Lung (tissue), 12 donors: ENCODE results near the gene ASTN2. TPM values are rescaled to one million over a fixed set of nuclear protein-coding genes. Genes with fewer than 3 reads are reported as not detected.

ENCODE experiments used
- ATAC-seq: fragments of 200-7000 bp; cut with Tn5 transposase; one replicate; pipeline ENCODE4 v1.9.1; 2020; ENCODE audit warnings: moderate number of reproducible peaks; ENCODE audit not compliant: insufficient read depth, low FRiP score
- DNase-seq, 3 donors: peaks; one replicate each; pipeline ENCODE4 v3.0.0-alpha.2; 2013 to 2017
- H3K27ac ChIP-seq, 2 donors: one replicate each; pipeline ENCODE4 v1.5.1; 2013; ENCODE audit warnings: mild to moderate bottlenecking in 2 of 2, moderate library complexity in 2 of 2, control low read depth in 1 of 2, inconsistent platforms in 1 of 2, low read depth in 1 of 2, low read length in 1 of 2
- H3K27me3 ChIP-seq, 3 donors: one replicate each; pipeline ENCODE4 v1.5.1; 2013; ENCODE audit warnings: low read length in 2 of 3; ENCODE audit not compliant: control insufficient read depth in 3 of 3, insufficient read depth in 3 of 3
- H3K36me3 ChIP-seq, 4 donors: one replicate each; pipeline ENCODE4 v1.5.1; 2013; ENCODE audit warnings: low read length in 4 of 4, mild to moderate bottlenecking in 1 of 4, moderate library complexity in 1 of 4; ENCODE audit not compliant: control insufficient read depth in 4 of 4, insufficient read depth in 4 of 4
- H3K4me1 ChIP-seq, 5 donors: one replicate each; pipeline ENCODE4 v1.5.1; 2013; ENCODE audit warnings: low read length in 5 of 5, mild to moderate bottlenecking in 2 of 5, moderate library complexity in 1 of 5; ENCODE audit not compliant: control insufficient read depth in 5 of 5, insufficient read depth in 5 of 5
- H3K4me3 ChIP-seq: one replicate; pipeline ENCODE4 v1.5.1; 2013; ENCODE audit warnings: mild to moderate bottlenecking, control low read depth, moderate library complexity
- H3K9ac ChIP-seq, 2 donors: one replicate each; pipeline ENCODE4 v1.5.1; 2013; ENCODE audit warnings: low read length in 2 of 2, control low read depth in 1 of 2; ENCODE audit not compliant: insufficient read depth in 1 of 2
- H3K9me3 ChIP-seq, 4 donors: one replicate each; pipeline ENCODE4 v1.5.1; 2013; ENCODE audit warnings: low read length in 3 of 4, mild to moderate bottlenecking in 1 of 4, moderate library complexity in 1 of 4; ENCODE audit not compliant: control insufficient read depth in 4 of 4, insufficient read depth in 3 of 4
- CTCF ChIP-seq: IDR thresholded peaks from 2 replicates; pipeline ENCODE4 v1.5.1; 2012; ENCODE audit warnings: mild to moderate bottlenecking; ENCODE audit errors: control extremely low read depth, extremely low read depth
- whole genome bisulfite sequencing, 2 donors: extraction: QIAGEN DNeasy Blood & Tissue Kit; methylation state at CpG; one replicate each; pipeline ENCODE4 v1.1.7; 2013; 5-methylcytosine and 5-hydroxymethylcytosine counted together
- polyA plus RNA-seq, 2 donors: library from polyadenylated mRNA; stranded (reverse); fragments of 200-250 nt; gene quantifications; one replicate each; pipeline ENCODE4 v1.2.1, GENCODE V29; 2013
- total RNA-seq, 2 donors: library from RNA; depleted of rRNA in 1 of 2; stranded (reverse); fragments of >200 nt in 1 of 2; gene quantifications; one replicate each; pipeline ENCODE4 v1.2.1, GENCODE V29; 2014 to 2021
- donor health status: control.
- donor health status: control.
- donor health status: Bipolar disorder and iron deficiency.
- donor health status: healthy.
- donor health status: DM: yes; HTN: yes; CAD: no.

The ASTN2 gene
- total and polyA plus RNA-seq, 4 donors = 1.4 to 7.0 (median 3.3) TPM

GRCh38 chr9:116656977-116657376, 757.9 kb downstream of the ASTN2 start:
- 69 to 86% methylated on average over 2 of the region's 2 CpGs for WGBS, 2 donors

DNA sequence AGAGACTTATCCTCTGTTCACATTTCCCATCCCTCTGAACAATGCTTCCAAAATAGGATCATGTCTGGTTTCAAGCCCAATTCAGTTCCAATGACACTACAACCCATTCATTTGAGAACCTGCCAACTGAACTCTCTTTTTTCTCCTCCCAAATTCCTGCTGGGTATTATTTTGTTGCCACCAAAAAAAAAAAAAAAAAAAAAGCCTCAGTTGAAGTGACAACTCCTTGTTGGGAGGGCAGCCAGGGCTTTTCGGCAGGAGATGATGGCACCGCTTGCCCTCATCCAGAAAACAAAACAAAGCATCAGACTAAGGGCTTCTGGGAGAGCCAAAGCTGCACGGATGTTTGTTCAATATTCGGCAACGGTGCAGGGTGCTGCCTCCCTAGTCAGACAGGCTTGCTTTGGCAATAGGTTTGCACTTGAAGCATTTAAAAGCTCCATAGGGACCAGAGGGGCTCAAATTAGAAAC, 758.3 kb downstream of the ASTN2 start:
- H3K27me3 ChIP-seq = no peaks in the 10 kb centered on the region
- 50 to 82% methylated on average over 5 of the region's 5 CpGs for WGBS, 2 donors
- DNase-seq (no peak), ATAC-seq (no peak)
- no peaks in the 10 kb centered on the region for H3K36me3 ChIP-seq
- H3K9ac ChIP-seq = no peak overlapping the region
- no peaks in the 10 kb centered on the region for H3K9me3 ChIP-seq
- no peak overlapping the region for H3K4me3 ChIP-seq
- no peak overlapping the region for H3K27ac ChIP-seq
- H3K4me1 ChIP-seq = peaks cover 0 to 10% (median 4%) of the 10 kb centered on the region in 5 donors
- TF ChIP-seq CTCF = no peak

More at GRCh38 chr9:116656977-116657376, 757.9 kb downstream of the ASTN2 start:
- H3K4me1 ChIP-seq = peaks cover 0 to 10% (median 5%) of the 10 kb centered on the region in 5 donors
- no peak overlapping the region for H3K4me3 ChIP-seq
- TF ChIP-seq CTCF = no peak
- H3K9ac ChIP-seq = no peak overlapping the region
- no peak overlapping the region for H3K27ac ChIP-seq
- no peaks in the 10 kb centered on the region for H3K27me3 ChIP-seq
- ATAC-seq = no peak
- no peaks in the 10 kb centered on the region for H3K9me3 ChIP-seq
- DNase-seq = peak in 2 of 3 donors; percentile 23 to 48
- no peaks in the 10 kb centered on the region for H3K36me3 ChIP-seq

DNA sequence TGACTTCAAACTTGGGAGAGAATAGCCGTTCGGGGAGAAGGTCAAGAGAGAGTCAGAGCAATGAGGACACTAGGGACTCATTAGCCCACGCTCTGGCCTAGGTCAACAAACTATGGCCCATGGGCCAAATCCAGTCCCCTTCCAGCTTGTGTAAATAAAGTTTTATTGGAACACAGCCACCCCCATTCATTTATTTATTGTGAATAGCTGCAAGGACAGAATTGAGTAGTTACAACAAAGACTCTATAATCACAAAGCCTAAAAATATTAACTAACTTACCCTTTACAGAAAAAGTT, 760.9 kb downstream of the ASTN2 start:
- H3K27ac ChIP-seq = no peak overlapping the region
- no peak for DNase-seq
- TF ChIP-seq CTCF = no peak

GRCh38 chr9:116653348-116654058, 761.4 kb downstream of the ASTN2 start:
- Histone ChIP-seq H3K27ac (no peak overlapping the region), H3K36me3 (no peaks in the 10 kb centered on the region), H3K4me1 (peaks cover 0 to 10% (median 0%) of the 10 kb centered on the region in 5 donors), H3K27me3 (no peaks in the 10 kb centered on the region), H3K9ac (no peak overlapping the region), H3K9me3 (no peaks in the 10 kb centered on the region), H3K4me3 (no peak overlapping the region)
- no peak for TF ChIP-seq CTCF
- DNase-seq (no peak), ATAC-seq (no peak)
- 88 to 89% methylated on average over 7 of the region's 7 CpGs for WGBS, 2 donors

More for the DNA sequence above, 760.9 kb downstream of the ASTN2 start:
- ATAC-seq = no peak
- no peak overlapping the region for H3K9ac ChIP-seq
- no peaks in the 10 kb centered on the region for H3K9me3 ChIP-seq
- 78 to 79% methylated on average over 3 of the region's 3 CpGs for WGBS, 2 donors
- no peaks in the 10 kb centered on the region for H3K27me3 ChIP-seq
- H3K4me1 ChIP-seq = peaks cover 0 to 10% (median 0%) of the 10 kb centered on the region in 5 donors
- H3K4me3 ChIP-seq = no peak overlapping the region
- H3K36me3 ChIP-seq = no peaks in the 10 kb centered on the region
